ENCODE data around the gene PEX5L. TPM values are rescaled to one million over a fixed set of nuclear protein-coding genes. Genes with fewer than 3 reads are reported as not detected.

PEX5L gene
- polyA plus RNA-seq, 3 donors from 2014 or later: not detected

GRCh38 chr3:179895330-179895729 lies 141.4 kb downstream of the PEX5L start:
- H3K9me3 Mint-ChIP-seq: peaks cover 0 to 5% (median 0%) of the 10 kb centered on the region in 6 donors

GRCh38 chr3:179887295-179887943 lies 149.3 kb downstream of the PEX5L start:
- Mint-ChIP-seq H3K9me3 (peaks cover 0 to 2% (median 0%) of the 10 kb centered on the region in 6 donors), H3K4me1 (no peaks in the 10 kb centered on the region), H3K4me3 (no peak overlapping the region), H3K27me3 (ENCODE audit: low read depth in 3 of 3) (no peaks in the 10 kb centered on the region), H3K36me3 (no peaks in the 10 kb centered on the region), H3K27ac (no peak overlapping the region)
- DNase-seq: no peak

More at GRCh38 chr3:179895330-179895729, 141.4 kb downstream of the PEX5L start:
- Mint-ChIP-seq H3K4me1 (no peaks in the 10 kb centered on the region), H3K36me3 (no peaks in the 10 kb centered on the region), H3K4me3 (no peak overlapping the region), H3K27me3 (ENCODE audit: low read depth in 3 of 3) (no peaks in the 10 kb centered on the region), H3K27ac (no peak overlapping the region)
- no peak for DNase-seq

- Mint-ChIP-seq H3K4me3 (no peak overlapping the region), H3K9me3 (peaks cover 0 to 2% (median 0%) of the 10 kb centered on the region in 6 donors), H3K4me1 (no peaks in the 10 kb centered on the region), H3K27ac (no peak overlapping the region), H3K36me3 (no peaks in the 10 kb centered on the region), H3K27me3 (ENCODE audit: low read depth in 3 of 3) (no peaks in the 10 kb centered on the region)
- no peak for DNase-seq
These were observed 150.8 kb downstream of the PEX5L start for GRCh38 chr3:179885950-179886349.

GRCh38 chr3:179884136-179884535 lies 152.6 kb downstream of the PEX5L start:
- Mint-ChIP-seq H3K4me1 (no peaks in the 10 kb centered on the region), H3K27ac (no peak overlapping the region), H3K27me3 (ENCODE audit: low read depth in 3 of 3) (no peaks in the 10 kb centered on the region), H3K9me3 (peaks cover 0 to 2% (median 0%) of the 10 kb centered on the region in 6 donors), H3K4me3 (no peak overlapping the region), H3K36me3 (no peaks in the 10 kb centered on the region)
- no peak for DNase-seq

- H3K4me3 Mint-ChIP-seq: no peak overlapping the region
- H3K27me3 Mint-ChIP-seq (ENCODE audit: low read depth in 3 of 3): peaks cover 0 to 3% (median 0%) of the 10 kb centered on the region in 3 donors
- no peaks in the 10 kb centered on the region for H3K4me1 Mint-ChIP-seq
- no peak for DNase-seq
- H3K9me3 Mint-ChIP-seq: peaks cover 0 to 3% (median 0%) of the 10 kb centered on the region in 6 donors
- H3K27ac Mint-ChIP-seq: no peak overlapping the region
- H3K36me3 Mint-ChIP-seq: no peaks in the 10 kb centered on the region
These were observed 154.4 kb downstream of the PEX5L start for GRCh38 chr3:179882292-179882691.

GRCh38 chr3:179881791-179882190 lies 154.9 kb downstream of the PEX5L start:
- Mint-ChIP-seq H3K4me1 (no peaks in the 10 kb centered on the region), H3K27ac (no peak overlapping the region), H3K36me3 (no peaks in the 10 kb centered on the region), H3K9me3 (peaks cover 0 to 3% (median 0%) of the 10 kb centered on the region in 6 donors), H3K4me3 (no peak overlapping the region), H3K27me3 (ENCODE audit: low read depth in 3 of 3) (peaks cover 0 to 3% (median 0%) of the 10 kb centered on the region in 3 donors)
- no peak for DNase-seq

GRCh38 chr3:179880868-179881267 lies 155.9 kb downstream of the PEX5L start:
- Mint-ChIP-seq H3K27ac (no peak overlapping the region), H3K4me1 (no peaks in the 10 kb centered on the region), H3K9me3 (peaks cover 0 to 3% (median 0%) of the 10 kb centered on the region in 6 donors), H3K27me3 (ENCODE audit: low read depth in 3 of 3) (peaks cover 0 to 5% (median 0%) of the 10 kb centered on the region in 3 donors), H3K36me3 (no peaks in the 10 kb centered on the region), H3K4me3 (no peak overlapping the region)
- DNase-seq: no peak

- no peaks in the 10 kb centered on the region for H3K36me3 Mint-ChIP-seq
- H3K27me3 Mint-ChIP-seq (ENCODE audit: low read depth in 3 of 3): peaks cover 0 to 5% (median 0%) of the 10 kb centered on the region in 3 donors
- no peak for DNase-seq
- H3K9me3 Mint-ChIP-seq: peaks cover 0 to 4% (median 0%) of the 10 kb centered on the region in 6 donors
- H3K4me1 Mint-ChIP-seq: no peaks in the 10 kb centered on the region
- no peak overlapping the region for H3K4me3 Mint-ChIP-seq
- no peak overlapping the region for H3K27ac Mint-ChIP-seq
These were observed 160.3 kb downstream of the PEX5L start for GRCh38 chr3:179876440-179876839.

- no peaks in the 10 kb centered on the region for H3K36me3 Mint-ChIP-seq
- no peaks in the 10 kb centered on the region for H3K4me1 Mint-ChIP-seq
- no peak overlapping the region for H3K4me3 Mint-ChIP-seq
- H3K27me3 Mint-ChIP-seq (ENCODE audit: low read depth in 3 of 3): peaks cover 0 to 2% (median 0%) of the 10 kb centered on the region in 3 donors
- peaks cover 0 to 2% (median 0%) of the 10 kb centered on the region in 6 donors for H3K9me3 Mint-ChIP-seq
- H3K27ac Mint-ChIP-seq: no peak overlapping the region
- DNase-seq: no peak
These were observed 163.9 kb downstream of the PEX5L start for GRCh38 chr3:179872842-179873241.

- H3K27me3 Mint-ChIP-seq (ENCODE audit: low read depth in 3 of 3): peaks cover 0 to 2% (median 0%) of the 10 kb centered on the region in 3 donors
- peaks cover 0 to 2% (median 0%) of the 10 kb centered on the region in 6 donors for H3K9me3 Mint-ChIP-seq
- H3K36me3 Mint-ChIP-seq: no peaks in the 10 kb centered on the region
- no peak overlapping the region for H3K4me3 Mint-ChIP-seq
- no peak for DNase-seq
- H3K4me1 Mint-ChIP-seq: no peaks in the 10 kb centered on the region
- no peak overlapping the region for H3K27ac Mint-ChIP-seq
These were observed 165.0 kb downstream of the PEX5L start for GRCh38 chr3:179871782-179872181.

GRCh38 chr3:179868715-179869114 lies 168.0 kb downstream of the PEX5L start:
- H3K9me3 Mint-ChIP-seq: no peaks in the 10 kb centered on the region
- H3K4me1 Mint-ChIP-seq: no peaks in the 10 kb centered on the region
- no peak overlapping the region for H3K4me3 Mint-ChIP-seq
- no peaks in the 10 kb centered on the region for H3K36me3 Mint-ChIP-seq
- H3K27me3 Mint-ChIP-seq (ENCODE audit: low read depth in 3 of 3): no peaks in the 10 kb centered on the region
- no peak for DNase-seq
- no peak overlapping the region for H3K27ac Mint-ChIP-seq

- Mint-ChIP-seq H3K4me3 (no peak overlapping the region), H3K27ac (no peak overlapping the region), H3K9me3 (no peaks in the 10 kb centered on the region), H3K27me3 (ENCODE audit: low read depth in 3 of 3) (no peaks in the 10 kb centered on the region), H3K4me1 (no peaks in the 10 kb centered on the region), H3K36me3 (no peaks in the 10 kb centered on the region)
- DNase-seq: no peak
These were observed 168.8 kb downstream of the PEX5L start for GRCh38 chr3:179867961-179868360.

- no peak for DNase-seq
- no peaks in the 10 kb centered on the region for H3K36me3 Mint-ChIP-seq
- peaks cover 0 to 2% (median 0%) of the 10 kb centered on the region in 6 donors for H3K9me3 Mint-ChIP-seq
- H3K4me1 Mint-ChIP-seq: no peaks in the 10 kb centered on the region
- H3K27me3 Mint-ChIP-seq (ENCODE audit: low read depth in 3 of 3): peaks cover 0 to 3% (median 0%) of the 10 kb centered on the region in 3 donors
- H3K27ac Mint-ChIP-seq: no peak overlapping the region
- no peak overlapping the region for H3K4me3 Mint-ChIP-seq
These were observed 170.8 kb downstream of the PEX5L start for GRCh38 chr3:179865861-179866505.

GRCh38 chr3:179861953-179862352 lies 174.8 kb downstream of the PEX5L start:
- Mint-ChIP-seq H3K27me3 (ENCODE audit: low read depth in 3 of 3) (peaks cover 0 to 5% (median 0%) of the 10 kb centered on the region in 3 donors), H3K36me3 (no peaks in the 10 kb centered on the region), H3K4me3 (no peak overlapping the region), H3K27ac (no peak overlapping the region), H3K4me1 (no peaks in the 10 kb centered on the region), H3K9me3 (peaks cover 0 to 2% (median 0%) of the 10 kb centered on the region in 6 donors)
- DNase-seq: no peak
